Measurements from ENCODE around the gene LIPI. TPM values are rescaled to one million over a fixed set of nuclear protein-coding genes. Genes with fewer than 3 reads are reported as not detected.
A peak's percentile ranks its signal among the peaks of the same experiment; 100 is the strongest.

Gene LIPI
- total and polyA plus RNA-seq, 12 donors, result not detected

- DNase-seq (no peak), ATAC-seq (no peak)
- no peak for TF ChIP-seq CTCF (IDR thresholded peaks at IDR 0.05)
- Histone ChIP-seq H3K4me3 (no peak overlapping the region), H3K27me3 (no peaks in the 10 kb centered on the region), H3K9me3 (peaks cover 0 to 38% (median 6%) of the 10 kb centered on the region in 11 donors), H3K27ac (no peak overlapping the region), H3K4me1 (no peaks in the 10 kb centered on the region), H3K36me3 (no peaks in the 10 kb centered on the region)
- WGBS, 2 donors, result 91 to 97% methylated on average over 35 of the region's 35 CpGs
- intact Hi-C loops (cut with DNase I), result no loop called here
These were observed 126.7 kb downstream of the LIPI start for GRCh38 chr21:14084068-14084501.

- H3K27ac ChIP-seq, result no peak overlapping the region
- H3K4me1 ChIP-seq, result no peaks in the 10 kb centered on the region
- peaks cover 0 to 70% (median 6%) of the 10 kb centered on the region in 11 donors for H3K9me3 ChIP-seq
- 74 to 95% methylated on average over 3 of the region's 3 CpGs for WGBS, 2 donors
- H3K27me3 ChIP-seq, result no peaks in the 10 kb centered on the region
- intact Hi-C loops (cut with DNase I), result no loop called here
- no peaks in the 10 kb centered on the region for H3K36me3 ChIP-seq
- no peak overlapping the region for H3K4me3 ChIP-seq
- TF ChIP-seq CTCF (IDR thresholded peaks at IDR 0.05), result no peak
- no peak for DNase-seq
- no peak for ATAC-seq
These were observed 130.0 kb downstream of the LIPI start for GRCh38 chr21:14080764-14081096.

GRCh38 chr21:14080040-14080763, 130.6 kb downstream of the LIPI start:
- WGBS, 2 donors, result 84 to 92% methylated on average over 26 of the region's 26 CpGs

GRCh38 chr21:14078746-14079375, 131.9 kb downstream of the LIPI start:
- DNase-seq (no peak), ATAC-seq (no peak)
- H3K27ac ChIP-seq, result no peak overlapping the region
- WGBS, 2 donors, result 97 to 98% methylated on average over 40 of the region's 40 CpGs
- H3K4me3 ChIP-seq, result no peak overlapping the region
- no peak for TF ChIP-seq CTCF (IDR thresholded peaks at IDR 0.05)
- no peaks in the 10 kb centered on the region for H3K27me3 ChIP-seq
- H3K9me3 ChIP-seq, result peaks cover 0 to 76% (median 0%) of the 10 kb centered on the region in 11 donors
- no peaks in the 10 kb centered on the region for H3K4me1 ChIP-seq
- no peaks in the 10 kb centered on the region for H3K36me3 ChIP-seq
- intact Hi-C loops (cut with DNase I), result no loop called here

More at GRCh38 chr21:14080040-14080763, 130.6 kb downstream of the LIPI start:
- no peaks in the 10 kb centered on the region for H3K27me3 ChIP-seq
- no peak for TF ChIP-seq CTCF (IDR thresholded peaks at IDR 0.05)
- no peaks in the 10 kb centered on the region for H3K4me1 ChIP-seq
- peaks cover 0 to 76% (median 6%) of the 10 kb centered on the region in 11 donors for H3K9me3 ChIP-seq
- no peak overlapping the region for H3K4me3 ChIP-seq
- intact Hi-C loops (cut with DNase I), result no loop called here
- ATAC-seq (peak in 1 of 8 donors; percentile 16), DNase-seq (no peak)
- no peaks in the 10 kb centered on the region for H3K36me3 ChIP-seq
- no peak overlapping the region for H3K27ac ChIP-seq
